HG03064 (cell line): ENCODE data around the gene AMZ1.
"Not testable (repeated sequence)": the region's sequence is repeated elsewhere in the genome, so short reads cannot be mapped to it uniquely, and the experiment has no call there.

ENCODE experiments used
- ATAC-seq: cut with Tn5 transposase; IDR thresholded peaks from one replicate; pipeline ENCODE4 v1.9.1; 2021; ENCODE audit warnings: low read depth; ENCODE audit not compliant: unreplicated experiment

AMZ1 gene

GRCh38 chr7:2737771-2738540 is 50.0 kb downstream of the AMZ1 start:
- ATAC-seq = no peak

GRCh38 chr7:2738766-2739549 is 51.0 kb downstream of the AMZ1 start:
- no peak for ATAC-seq

- not testable (repeated sequence) for ATAC-seq
These were observed 55.7 kb downstream of the AMZ1 start for GRCh38 chr7:2743523-2744185.

- ATAC-seq = not testable (repeated sequence)
These were observed 60.7 kb downstream of the AMZ1 start for GRCh38 chr7:2748684-2749083.

- no peak for ATAC-seq
These were observed 62.0 kb downstream of the AMZ1 start for GRCh38 chr7:2750004-2750407.

GRCh38 chr7:2751086-2751485 is 63.1 kb downstream of the AMZ1 start:
- ATAC-seq = no peak

- ATAC-seq = no peak
These were observed 65.1 kb downstream of the AMZ1 start for GRCh38 chr7:2753148-2753547.

GRCh38 chr7:2754086-2754485 is 66.1 kb downstream of the AMZ1 start:
- ATAC-seq = no peak

GRCh38 chr7:2754912-2755311 is 66.9 kb downstream of the AMZ1 start:
- ATAC-seq = no peak

GRCh38 chr7:2755531-2755930 is 67.5 kb downstream of the AMZ1 start:
- no peak for ATAC-seq

GRCh38 chr7:2757361-2757903 is 69.4 kb downstream of the AMZ1 start:
- no peak for ATAC-seq

- ATAC-seq = peak; percentile 71
These were observed 70.1 kb downstream of the AMZ1 start for GRCh38 chr7:2757904-2758672.

- no peak for ATAC-seq
These were observed 70.9 kb downstream of the AMZ1 start for GRCh38 chr7:2758673-2759616.

GRCh38 chr7:2759736-2760097 is 71.7 kb downstream of the AMZ1 start:
- ATAC-seq = no peak

- ATAC-seq = no peak
These were observed 72.3 kb downstream of the AMZ1 start for GRCh38 chr7:2760098-2760889.

- no peak for ATAC-seq
These were observed 73.2 kb downstream of the AMZ1 start for GRCh38 chr7:2761131-2761624.

GRCh38 chr7:2761801-2762497 is 73.9 kb downstream of the AMZ1 start:
- no peak for ATAC-seq

GRCh38 chr7:2763597-2763996 is 75.6 kb downstream of the AMZ1 start:
- no peak for ATAC-seq
